ENCODE data around the gene PTGDS. TPM values are rescaled to one million over a fixed set of nuclear protein-coding genes. Genes with fewer than 3 reads are reported as not detected.
A peak's percentile ranks its signal among the peaks of the same experiment; 100 is the strongest.

The PTGDS gene
- total and polyA plus RNA-seq, 10 of the 15 experiments (the other 5 are each of a cell fraction or from before 2014, with no cell fraction given), result not detected

- peak; percentile 46; the same call in 1 of the 2 replicates for TF ChIP-seq TBL1XR1 (IDR thresholded peaks at IDR 0.05; ENCODE audit: low read depth, low read length)
- TF ChIP-seq IKZF1 (conservative IDR thresholded peaks at IDR 0.05), result peak; percentile 94
- TF ChIP-seq NR2C2 (IDR thresholded peaks at IDR 0.05; ENCODE audit: borderline replicate concordance, control insufficient read depth, insufficient read length, low read depth), result peak; percentile 82
- TF ChIP-seq ZNF687 (IDR thresholded peaks at IDR 0.05), result peak; percentile 54; the same call in 1 of the 2 replicates
- peak; percentile 75 for TF ChIP-seq NR2C1 (IDR thresholded peaks at IDR 0.05)
- TF ChIP-seq TCF3 (IDR thresholded peaks at IDR 0.05; ENCODE audit: borderline replicate concordance, insufficient read depth, low read depth, low read length), result 0 out of 2 replicates have a peak, but pooled peaks have one; percentile 52
- peak; percentile 61 for TF ChIP-seq CREM (IDR thresholded peaks at IDR 0.05; ENCODE audit: low read depth)
- TF ChIP-seq RCOR1 (conservative IDR thresholded peaks at IDR 0.05; ENCODE audit: low read depth, low read length), result peak; percentile 52; the same call in 1 of the 2 replicates
- TF ChIP-seq DPF2 (IDR thresholded peaks at IDR 0.05), result peak; percentile 93; the same call in 1 of the 2 replicates
- TF ChIP-seq EGR1 (IDR thresholded peaks at IDR 0.05; ENCODE audit: borderline replicate concordance in 1 of 2, low read depth in 2 of 2, low read length in 2 of 2), result peak in 1 of 2 experiments; percentile 96; a peak in 2 of 3 replicates
- TF ChIP-seq MAX (IDR thresholded peaks at IDR 0.05; ENCODE audit: low read depth, low read length), result peak; percentile 35
- TF ChIP-seq ZNF217 (IDR thresholded peaks at IDR 0.05), result peak; percentile 94
- peak; percentile 81 for TF ChIP-seq NRF1 (conservative IDR thresholded peaks at IDR 0.05; ENCODE audit: low read depth, low read length)
- peak; percentile 58 to 83 for TF ChIP-seq BHLHE40 (IDR thresholded peaks at IDR 0.05; ENCODE audit: borderline replicate concordance in 1 of 2, low read depth in 2 of 2, low read length in 1 of 2)
- TF ChIP-seq RBBP5 (conservative IDR thresholded peaks at IDR 0.05), result no peak
- peak; percentile 3; the same call in 1 of the 2 replicates for TF ChIP-seq SMC3 (IDR thresholded peaks at IDR 0.05; ENCODE audit: borderline replicate concordance, low read length)
- TF ChIP-seq ZNF622 (IDR thresholded peaks at IDR 0.05), result no peak
- no peak for TF ChIP-seq NFXL1 (IDR thresholded peaks at IDR 0.05; ENCODE audit: borderline replicate concordance)
- peak; percentile 35; the same call in 1 of the 2 replicates for TF ChIP-seq RAD21 (IDR thresholded peaks at IDR 0.05; ENCODE audit: insufficient read depth, low read depth, low read length)
- peak; percentile 49; the same call in 1 of the 2 replicates for TF ChIP-seq MEF2A (IDR thresholded peaks at IDR 0.05; ENCODE audit: insufficient read depth, low read depth, low read length)
- peak; percentile 66 for TF ChIP-seq HCFC1 (IDR thresholded peaks at IDR 0.05; ENCODE audit: low read length)
- peak; percentile 91 for TF ChIP-seq YY1 (IDR thresholded peaks at IDR 0.05; ENCODE audit: low read depth, low read length)
- peak; percentile 58; the same call in 1 of the 2 replicates for TF ChIP-seq NBN (IDR thresholded peaks at IDR 0.05)
- TF ChIP-seq BCL3 (IDR thresholded peaks at IDR 0.05; ENCODE audit: borderline replicate concordance, insufficient read depth, low read depth, low read length, poor library complexity, severe bottlenecking), result peak; percentile 32
- no peak for TF ChIP-seq CREB1 (IDR thresholded peaks at IDR 0.05; ENCODE audit: low read depth)
Observed at GRCh38 chr9:136944519-136945332, 32.6 kb upstream of the PTGDS start, which contains the start of the genes C8G and FBXW5 (continued).
